ENCODE results near the gene HK2.
"Not testable (repeated sequence)": the region's sequence is repeated elsewhere in the genome, so short reads cannot be mapped to it uniquely, and the experiment has no call there.

Gene HK2

GRCh38 chr2:74846481-74846880 is 12.6 kb downstream of the HK2 start:
- Histone ChIP-seq H3K27me3 (ENCODE audit: control insufficient read depth in 2 of 2, insufficient read depth in 2 of 2, low read length in 2 of 2) (no peaks in the 10 kb centered on the region), H3K4me3 (ENCODE audit: low read length in 2 of 2) (no peak overlapping the region), H3K9ac (ENCODE audit: low read depth in 1 of 2, low read length in 2 of 2) (peak overlapping the region in 1 of 2 donors; percentile 1), H3K27ac (ENCODE audit: low read depth in 2 of 2, low read length in 2 of 2) (peak overlapping the region; percentile 89 to 92), H3K36me3 (ENCODE audit: control insufficient read depth in 2 of 2, insufficient read depth in 2 of 2, low read length in 2 of 2) (peaks cover 0 to 2% of the 10 kb centered on the region in 2 donors), H3K4me1 (ENCODE audit: control insufficient read depth in 2 of 2, insufficient read depth in 2 of 2, low read length in 2 of 2) (peaks cover 63 to 77% of the 10 kb centered on the region in 2 donors), H3K9me3 (ENCODE audit: control insufficient read depth in 2 of 2, low read length in 2 of 2) (no peaks in the 10 kb centered on the region)

- no peak overlapping the region for H3K9ac ChIP-seq (ENCODE audit: low read depth in 1 of 2, low read length in 2 of 2)
- H3K27ac ChIP-seq (ENCODE audit: low read depth in 2 of 2, low read length in 2 of 2): peak overlapping the region in 1 of 2 donors; percentile 89
Measured at GRCh38 chr2:74847070-74847858, 13.3 kb downstream of the HK2 start.

GRCh38 chr2:74849228-74849892 is 15.4 kb downstream of the HK2 start:
- peak overlapping the region in 1 of 2 donors; percentile 29 for H3K4me3 ChIP-seq (ENCODE audit: low read length in 2 of 2)
- peak overlapping the region; percentile 61 to 84 for H3K27ac ChIP-seq (ENCODE audit: low read depth in 2 of 2, low read length in 2 of 2)
- peak overlapping the region; percentile 26 to 46 for H3K9ac ChIP-seq (ENCODE audit: low read depth in 1 of 2, low read length in 2 of 2)
- no peaks in the 10 kb centered on the region for H3K27me3 ChIP-seq (ENCODE audit: control insufficient read depth in 2 of 2, insufficient read depth in 2 of 2, low read length in 2 of 2)
- peaks cover 54 to 57% of the 10 kb centered on the region in 2 donors for H3K4me1 ChIP-seq (ENCODE audit: control insufficient read depth in 2 of 2, insufficient read depth in 2 of 2, low read length in 2 of 2)
- no peaks in the 10 kb centered on the region for H3K9me3 ChIP-seq (ENCODE audit: control insufficient read depth in 2 of 2, low read length in 2 of 2)
- H3K36me3 ChIP-seq (ENCODE audit: control insufficient read depth in 2 of 2, insufficient read depth in 2 of 2, low read length in 2 of 2): peaks cover 2 to 5% of the 10 kb centered on the region in 2 donors

More at GRCh38 chr2:74847070-74847858, 13.3 kb downstream of the HK2 start:
- H3K4me1 ChIP-seq (ENCODE audit: control insufficient read depth in 2 of 2, insufficient read depth in 2 of 2, low read length in 2 of 2): peaks cover 69 to 72% of the 10 kb centered on the region in 2 donors
- H3K4me3 ChIP-seq (ENCODE audit: low read length in 2 of 2): no peak overlapping the region
- H3K36me3 ChIP-seq (ENCODE audit: control insufficient read depth in 2 of 2, insufficient read depth in 2 of 2, low read length in 2 of 2): peaks cover 0 to 2% of the 10 kb centered on the region in 2 donors
- H3K9me3 ChIP-seq (ENCODE audit: control insufficient read depth in 2 of 2, low read length in 2 of 2): no peaks in the 10 kb centered on the region
- H3K27me3 ChIP-seq (ENCODE audit: control insufficient read depth in 2 of 2, insufficient read depth in 2 of 2, low read length in 2 of 2): no peaks in the 10 kb centered on the region

- H3K27me3 ChIP-seq (ENCODE audit: control insufficient read depth in 2 of 2, insufficient read depth in 2 of 2, low read length in 2 of 2): no peaks in the 10 kb centered on the region
- H3K27ac ChIP-seq (ENCODE audit: low read depth in 2 of 2, low read length in 2 of 2): peak overlapping the region in 1 of 2 donors; percentile 84
- peaks cover 5 to 10% of the 10 kb centered on the region in 2 donors for H3K36me3 ChIP-seq (ENCODE audit: control insufficient read depth in 2 of 2, insufficient read depth in 2 of 2, low read length in 2 of 2)
- no peaks in the 10 kb centered on the region for H3K9me3 ChIP-seq (ENCODE audit: control insufficient read depth in 2 of 2, low read length in 2 of 2)
- H3K4me1 ChIP-seq (ENCODE audit: control insufficient read depth in 2 of 2, insufficient read depth in 2 of 2, low read length in 2 of 2): peaks cover 52% of the 10 kb centered on the region in 2 donors
- no peak overlapping the region for H3K4me3 ChIP-seq (ENCODE audit: low read length in 2 of 2)
- no peak overlapping the region for H3K9ac ChIP-seq (ENCODE audit: low read depth in 1 of 2, low read length in 2 of 2)
Measured at GRCh38 chr2:74850496-74851190, 16.7 kb downstream of the HK2 start.

GRCh38 chr2:74851191-74851566 is 17.3 kb downstream of the HK2 start:
- Histone ChIP-seq H3K9me3 (ENCODE audit: control insufficient read depth in 2 of 2, low read length in 2 of 2) (no peaks in the 10 kb centered on the region), H3K4me3 (ENCODE audit: low read length in 2 of 2) (no peak overlapping the region), H3K36me3 (ENCODE audit: control insufficient read depth in 2 of 2, insufficient read depth in 2 of 2, low read length in 2 of 2) (peaks cover 5 to 10% of the 10 kb centered on the region in 2 donors), H3K27ac (ENCODE audit: low read depth in 2 of 2, low read length in 2 of 2) (no peak overlapping the region), H3K9ac (ENCODE audit: low read depth in 1 of 2, low read length in 2 of 2) (no peak overlapping the region), H3K4me1 (ENCODE audit: control insufficient read depth in 2 of 2, insufficient read depth in 2 of 2, low read length in 2 of 2) (peaks cover 50 to 52% of the 10 kb centered on the region in 2 donors), H3K27me3 (ENCODE audit: control insufficient read depth in 2 of 2, insufficient read depth in 2 of 2, low read length in 2 of 2) (no peaks in the 10 kb centered on the region)

- not testable (repeated sequence) for H3K27me3 ChIP-seq (ENCODE audit: control insufficient read depth in 2 of 2, insufficient read depth in 2 of 2, low read length in 2 of 2); H3K4me3 ChIP-seq (ENCODE audit: low read length in 2 of 2); H3K9me3 ChIP-seq (ENCODE audit: control insufficient read depth in 2 of 2, low read length in 2 of 2); H3K9ac ChIP-seq (ENCODE audit: low read depth in 1 of 2, low read length in 2 of 2); H3K27ac ChIP-seq (ENCODE audit: low read depth in 2 of 2, low read length in 2 of 2)
- peaks cover 8 to 15% of the 10 kb centered on the region in 2 donors for H3K36me3 ChIP-seq (ENCODE audit: control insufficient read depth in 2 of 2, insufficient read depth in 2 of 2, low read length in 2 of 2)
- H3K4me1 ChIP-seq (ENCODE audit: control insufficient read depth in 2 of 2, insufficient read depth in 2 of 2, low read length in 2 of 2): peaks cover 42 to 53% of the 10 kb centered on the region in 2 donors
Measured at GRCh38 chr2:74853360-74853759, 19.4 kb downstream of the HK2 start.

GRCh38 chr2:74854401-74854800 is 20.5 kb downstream of the HK2 start:
- Histone ChIP-seq H3K27me3 (ENCODE audit: control insufficient read depth in 2 of 2, insufficient read depth in 2 of 2, low read length in 2 of 2) (no peaks in the 10 kb centered on the region), H3K9me3 (ENCODE audit: control insufficient read depth in 2 of 2, low read length in 2 of 2) (no peaks in the 10 kb centered on the region), H3K4me1 (ENCODE audit: control insufficient read depth in 2 of 2, insufficient read depth in 2 of 2, low read length in 2 of 2) (peaks cover 32 to 44% of the 10 kb centered on the region in 2 donors), H3K4me3 (ENCODE audit: low read length in 2 of 2) (no peak overlapping the region), H3K36me3 (ENCODE audit: control insufficient read depth in 2 of 2, insufficient read depth in 2 of 2, low read length in 2 of 2) (peaks cover 8 to 15% of the 10 kb centered on the region in 2 donors), H3K27ac (ENCODE audit: low read depth in 2 of 2, low read length in 2 of 2) (no peak overlapping the region), H3K9ac (ENCODE audit: low read depth in 1 of 2, low read length in 2 of 2) (no peak overlapping the region)

GRCh38 chr2:74855114-74855707 is 21.3 kb downstream of the HK2 start:
- H3K4me1 ChIP-seq (ENCODE audit: control insufficient read depth in 2 of 2, insufficient read depth in 2 of 2, low read length in 2 of 2): peaks cover 25 to 37% of the 10 kb centered on the region in 2 donors
- H3K36me3 ChIP-seq (ENCODE audit: control insufficient read depth in 2 of 2, insufficient read depth in 2 of 2, low read length in 2 of 2): peaks cover 10 to 15% of the 10 kb centered on the region in 2 donors
- not testable (repeated sequence) for H3K27me3 ChIP-seq (ENCODE audit: control insufficient read depth in 2 of 2, insufficient read depth in 2 of 2, low read length in 2 of 2); H3K4me3 ChIP-seq (ENCODE audit: low read length in 2 of 2); H3K9me3 ChIP-seq (ENCODE audit: control insufficient read depth in 2 of 2, low read length in 2 of 2)
- peak overlapping the region; percentile 84 to 88 for H3K27ac ChIP-seq (ENCODE audit: low read depth in 2 of 2, low read length in 2 of 2)
- peak overlapping the region in 1 of 2 donors; percentile 49 for H3K9ac ChIP-seq (ENCODE audit: low read depth in 1 of 2, low read length in 2 of 2)

GRCh38 chr2:74856004-74856578 is 22.2 kb downstream of the HK2 start:
- Histone ChIP-seq H3K9me3 (ENCODE audit: control insufficient read depth in 2 of 2, low read length in 2 of 2) (no peaks in the 10 kb centered on the region), H3K36me3 (ENCODE audit: control insufficient read depth in 2 of 2, insufficient read depth in 2 of 2, low read length in 2 of 2) (peaks cover 10 to 15% of the 10 kb centered on the region in 2 donors), H3K9ac (ENCODE audit: low read depth in 1 of 2, low read length in 2 of 2) (peak overlapping the region in 1 of 2 donors; percentile 49), H3K27ac (ENCODE audit: low read depth in 2 of 2, low read length in 2 of 2) (peak overlapping the region; percentile 84 to 88), H3K4me3 (ENCODE audit: low read length in 2 of 2) (no peak overlapping the region), H3K27me3 (ENCODE audit: control insufficient read depth in 2 of 2, insufficient read depth in 2 of 2, low read length in 2 of 2) (no peaks in the 10 kb centered on the region), H3K4me1 (ENCODE audit: control insufficient read depth in 2 of 2, insufficient read depth in 2 of 2, low read length in 2 of 2) (peaks cover 20 to 37% of the 10 kb centered on the region in 2 donors)
